Fibroblast of lung (primary cell): ENCODE data around the gene MS4A10.

Experiments used
- EZH2 ChIP-seq: IDR thresholded peaks from 2 replicates; pipeline ENCODE4 v1.5.1; 2012; ENCODE audit warnings: low read length, control low read depth, mild to moderate bottlenecking; ENCODE audit errors: missing control alignments
- TF ChIP-seq, protein P1 (sequence below), 2 donors: IDR thresholded peaks in 1 of 2; conservative IDR thresholded peaks in 1 of 2; 1 replicate in 1 of 2; 2 replicates in 1 of 2; pipeline ENCODE4 v1.5.1; 2011 to 2012; ENCODE audit warnings: low read length in 2 of 2, control low read depth in 1 of 2, inconsistent platforms in 1 of 2, low read depth in 1 of 2, mild to moderate bottlenecking in 1 of 2

DNA sequence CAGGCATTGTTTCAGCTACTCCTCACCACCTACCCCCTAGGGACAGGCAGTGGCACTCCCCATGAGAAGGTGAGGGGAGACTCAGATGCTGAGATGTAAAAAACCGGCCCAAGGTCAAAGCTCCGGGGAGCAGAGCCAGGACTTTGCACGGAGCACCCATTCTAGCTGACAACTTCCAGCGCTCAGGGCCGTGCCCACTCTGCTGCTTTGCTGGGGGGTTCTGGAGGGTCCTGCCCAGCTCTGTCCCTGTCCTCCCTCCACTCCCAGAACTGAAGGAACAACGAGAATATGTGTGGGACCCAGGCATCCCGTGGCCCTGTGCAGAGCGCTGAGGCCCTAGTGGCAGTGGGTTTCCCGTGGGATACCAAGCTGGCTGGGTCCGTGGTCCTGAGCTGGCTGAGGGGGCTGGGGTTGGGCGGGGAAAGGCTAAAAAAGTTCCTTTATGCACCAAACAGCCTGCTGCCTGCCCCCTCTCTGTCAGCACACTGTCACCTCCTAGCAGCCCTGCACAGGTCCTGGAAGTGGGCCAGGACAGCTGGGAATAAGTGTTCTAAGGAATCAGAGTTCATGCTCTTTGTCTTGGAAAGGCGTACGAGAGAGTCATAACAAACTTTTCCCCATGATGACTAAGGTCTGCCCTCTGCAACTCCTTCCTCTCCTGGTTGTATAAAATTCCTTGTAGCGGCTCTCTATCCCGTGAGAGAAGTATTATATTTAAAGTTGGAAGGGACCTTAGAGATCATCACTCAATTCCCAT, 1.9 kb downstream of the MS4A10 start:
- TF ChIP-seq, protein P1, sequence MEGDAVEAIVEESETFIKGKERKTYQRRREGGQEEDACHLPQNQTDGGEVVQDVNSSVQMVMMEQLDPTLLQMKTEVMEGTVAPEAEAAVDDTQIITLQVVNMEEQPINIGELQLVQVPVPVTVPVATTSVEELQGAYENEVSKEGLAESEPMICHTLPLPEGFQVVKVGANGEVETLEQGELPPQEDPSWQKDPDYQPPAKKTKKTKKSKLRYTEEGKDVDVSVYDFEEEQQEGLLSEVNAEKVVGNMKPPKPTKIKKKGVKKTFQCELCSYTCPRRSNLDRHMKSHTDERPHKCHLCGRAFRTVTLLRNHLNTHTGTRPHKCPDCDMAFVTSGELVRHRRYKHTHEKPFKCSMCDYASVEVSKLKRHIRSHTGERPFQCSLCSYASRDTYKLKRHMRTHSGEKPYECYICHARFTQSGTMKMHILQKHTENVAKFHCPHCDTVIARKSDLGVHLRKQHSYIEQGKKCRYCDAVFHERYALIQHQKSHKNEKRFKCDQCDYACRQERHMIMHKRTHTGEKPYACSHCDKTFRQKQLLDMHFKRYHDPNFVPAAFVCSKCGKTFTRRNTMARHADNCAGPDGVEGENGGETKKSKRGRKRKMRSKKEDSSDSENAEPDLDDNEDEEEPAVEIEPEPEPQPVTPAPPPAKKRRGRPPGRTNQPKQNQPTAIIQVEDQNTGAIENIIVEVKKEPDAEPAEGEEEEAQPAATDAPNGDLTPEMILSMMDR (conservative IDR thresholded peaks at IDR 0.05 in 1 of 2, IDR thresholded peaks at IDR 0.05 in 1 of 2; ENCODE audit: low read depth in 1 of 2, low read length in 2 of 2), result no peak
- no peak for TF ChIP-seq EZH2
